ENCODE data around the gene NFAT5.
"Not testable (repeated sequence)": the region's sequence is repeated elsewhere in the genome, so short reads cannot be mapped to it uniquely, and the experiment has no call there.

Gene NFAT5

GRCh38 chr16:69621225-69621624 lies 55.5 kb downstream of the NFAT5 start:
- Histone ChIP-seq H3K27me3 (ENCODE audit: low read depth, low read length) (no peaks in the 10 kb centered on the region), H3K27ac (ENCODE audit: low read length) (no peak overlapping the region), H3K4me1 (ENCODE audit: control insufficient read depth in 1 of 2, insufficient read depth in 2 of 2, low read length in 2 of 2) (peaks cover 6 to 25% of the 10 kb centered on the region in 2 donors), H3K36me3 (ENCODE audit: control insufficient read depth in 1 of 2, insufficient read depth in 2 of 2, low read length in 2 of 2) (peaks cover 0 to 4% of the 10 kb centered on the region in 2 donors), H3K9me3 (ENCODE audit: control insufficient read depth in 1 of 2, low read length in 2 of 2) (no peaks in the 10 kb centered on the region), H3K4me3 (ENCODE audit: low read depth in 1 of 2, low read length in 2 of 2) (no peak overlapping the region)

GRCh38 chr16:69626256-69626655 lies 60.5 kb downstream of the NFAT5 start:
- Histone ChIP-seq H3K4me3 (ENCODE audit: low read depth in 1 of 2, low read length in 2 of 2) (no peak overlapping the region), H3K4me1 (ENCODE audit: control insufficient read depth in 1 of 2, insufficient read depth in 2 of 2, low read length in 2 of 2) (peaks cover 0 to 2% of the 10 kb centered on the region in 2 donors), H3K36me3 (ENCODE audit: control insufficient read depth in 1 of 2, insufficient read depth in 2 of 2, low read length in 2 of 2) (peaks cover 0 to 3% of the 10 kb centered on the region in 2 donors), H3K27ac (ENCODE audit: low read length) (no peak overlapping the region), H3K9me3 (ENCODE audit: control insufficient read depth in 1 of 2, low read length in 2 of 2) (no peaks in the 10 kb centered on the region), H3K27me3 (ENCODE audit: low read depth, low read length) (no peaks in the 10 kb centered on the region)

GRCh38 chr16:69632828-69633227 lies 67.1 kb downstream of the NFAT5 start:
- no peak overlapping the region for H3K27ac ChIP-seq (ENCODE audit: low read length)
- no peaks in the 10 kb centered on the region for H3K27me3 ChIP-seq (ENCODE audit: low read depth, low read length)
- peaks cover 0 to 4% of the 10 kb centered on the region in 2 donors for H3K4me1 ChIP-seq (ENCODE audit: control insufficient read depth in 1 of 2, insufficient read depth in 2 of 2, low read length in 2 of 2)
- H3K36me3 ChIP-seq (ENCODE audit: control insufficient read depth in 1 of 2, insufficient read depth in 2 of 2, low read length in 2 of 2), result peaks cover 3 to 10% of the 10 kb centered on the region in 2 donors
- H3K9me3 ChIP-seq (ENCODE audit: control insufficient read depth in 1 of 2, low read length in 2 of 2), result peaks cover 0 to 2% of the 10 kb centered on the region in 2 donors
- H3K4me3 ChIP-seq (ENCODE audit: low read depth in 1 of 2, low read length in 2 of 2), result no peak overlapping the region

GRCh38 chr16:69633375-69633774 lies 67.6 kb downstream of the NFAT5 start:
- Histone ChIP-seq H3K9me3 (ENCODE audit: control insufficient read depth in 1 of 2, low read length in 2 of 2) (peaks cover 0 to 2% of the 10 kb centered on the region in 2 donors), H3K4me3 (ENCODE audit: low read depth in 1 of 2, low read length in 2 of 2) (no peak overlapping the region), H3K4me1 (ENCODE audit: control insufficient read depth in 1 of 2, insufficient read depth in 2 of 2, low read length in 2 of 2) (peaks cover 0 to 4% of the 10 kb centered on the region in 2 donors), H3K27ac (ENCODE audit: low read length) (no peak overlapping the region), H3K36me3 (ENCODE audit: control insufficient read depth in 1 of 2, insufficient read depth in 2 of 2, low read length in 2 of 2) (peaks cover 3 to 10% of the 10 kb centered on the region in 2 donors), H3K27me3 (ENCODE audit: low read depth, low read length) (no peaks in the 10 kb centered on the region)

GRCh38 chr16:69636563-69637146 lies 70.9 kb downstream of the NFAT5 start:
- H3K36me3 ChIP-seq (ENCODE audit: control insufficient read depth in 1 of 2, insufficient read depth in 2 of 2, low read length in 2 of 2); H3K9me3 ChIP-seq (ENCODE audit: control insufficient read depth in 1 of 2, low read length in 2 of 2): not testable (repeated sequence)

GRCh38 chr16:69637206-69637865 lies 71.6 kb downstream of the NFAT5 start:
- H3K27me3 ChIP-seq (ENCODE audit: low read depth, low read length); H3K4me3 ChIP-seq (ENCODE audit: low read depth in 1 of 2, low read length in 2 of 2); H3K36me3 ChIP-seq (ENCODE audit: control insufficient read depth in 1 of 2, insufficient read depth in 2 of 2, low read length in 2 of 2); H3K27ac ChIP-seq (ENCODE audit: low read length); H3K4me1 ChIP-seq (ENCODE audit: control insufficient read depth in 1 of 2, insufficient read depth in 2 of 2, low read length in 2 of 2); H3K9me3 ChIP-seq (ENCODE audit: control insufficient read depth in 1 of 2, low read length in 2 of 2): not testable (repeated sequence)

More at GRCh38 chr16:69636563-69637146, 70.9 kb downstream of the NFAT5 start:
- H3K27ac ChIP-seq (ENCODE audit: low read length); H3K27me3 ChIP-seq (ENCODE audit: low read depth, low read length); H3K4me1 ChIP-seq (ENCODE audit: control insufficient read depth in 1 of 2, insufficient read depth in 2 of 2, low read length in 2 of 2); H3K4me3 ChIP-seq (ENCODE audit: low read depth in 1 of 2, low read length in 2 of 2): not testable (repeated sequence)

GRCh38 chr16:69643997-69644396 lies 78.2 kb downstream of the NFAT5 start:
- H3K27ac ChIP-seq (ENCODE audit: low read length); H3K27me3 ChIP-seq (ENCODE audit: low read depth, low read length); H3K4me1 ChIP-seq (ENCODE audit: control insufficient read depth in 1 of 2, insufficient read depth in 2 of 2, low read length in 2 of 2); H3K9me3 ChIP-seq (ENCODE audit: control insufficient read depth in 1 of 2, low read length in 2 of 2); H3K4me3 ChIP-seq (ENCODE audit: low read depth in 1 of 2, low read length in 2 of 2): not testable (repeated sequence)
- H3K36me3 ChIP-seq (ENCODE audit: control insufficient read depth in 1 of 2, insufficient read depth in 2 of 2, low read length in 2 of 2), result peaks cover 8 to 12% of the 10 kb centered on the region in 2 donors

- Histone ChIP-seq H3K36me3 (ENCODE audit: control insufficient read depth in 1 of 2, insufficient read depth in 2 of 2, low read length in 2 of 2) (peaks cover 12 to 14% of the 10 kb centered on the region in 2 donors), H3K27me3 (ENCODE audit: low read depth, low read length) (no peaks in the 10 kb centered on the region), H3K4me3 (ENCODE audit: low read depth in 1 of 2, low read length in 2 of 2) (no peak overlapping the region), H3K27ac (ENCODE audit: low read length) (no peak overlapping the region), H3K9me3 (ENCODE audit: control insufficient read depth in 1 of 2, low read length in 2 of 2) (no peaks in the 10 kb centered on the region), H3K4me1 (ENCODE audit: control insufficient read depth in 1 of 2, insufficient read depth in 2 of 2, low read length in 2 of 2) (peaks cover 0 to 5% of the 10 kb centered on the region in 2 donors)
Observed at GRCh38 chr16:69644790-69645189, 79.0 kb downstream of the NFAT5 start.

GRCh38 chr16:69647020-69647419 lies 81.3 kb downstream of the NFAT5 start:
- Histone ChIP-seq H3K4me1 (ENCODE audit: control insufficient read depth in 1 of 2, insufficient read depth in 2 of 2, low read length in 2 of 2) (peaks cover 0 to 5% of the 10 kb centered on the region in 2 donors), H3K36me3 (ENCODE audit: control insufficient read depth in 1 of 2, insufficient read depth in 2 of 2, low read length in 2 of 2) (peaks cover 14 to 15% of the 10 kb centered on the region in 2 donors), H3K27me3 (ENCODE audit: low read depth, low read length) (no peaks in the 10 kb centered on the region), H3K27ac (ENCODE audit: low read length) (no peak overlapping the region), H3K4me3 (ENCODE audit: low read depth in 1 of 2, low read length in 2 of 2) (no peak overlapping the region), H3K9me3 (ENCODE audit: control insufficient read depth in 1 of 2, low read length in 2 of 2) (no peaks in the 10 kb centered on the region)

- Histone ChIP-seq H3K4me3 (ENCODE audit: low read depth in 1 of 2, low read length in 2 of 2) (no peak overlapping the region), H3K4me1 (ENCODE audit: control insufficient read depth in 1 of 2, insufficient read depth in 2 of 2, low read length in 2 of 2) (no peaks in the 10 kb centered on the region), H3K27ac (ENCODE audit: low read length) (no peak overlapping the region), H3K9me3 (ENCODE audit: control insufficient read depth in 1 of 2, low read length in 2 of 2) (no peaks in the 10 kb centered on the region), H3K36me3 (ENCODE audit: control insufficient read depth in 1 of 2, insufficient read depth in 2 of 2, low read length in 2 of 2) (peaks cover 22 to 32% of the 10 kb centered on the region in 2 donors), H3K27me3 (ENCODE audit: low read depth, low read length) (no peaks in the 10 kb centered on the region)
Observed at GRCh38 chr16:69651217-69651616, 85.5 kb downstream of the NFAT5 start.

GRCh38 chr16:69654280-69654931 lies 88.6 kb downstream of the NFAT5 start:
- Histone ChIP-seq H3K36me3 (ENCODE audit: control insufficient read depth in 1 of 2, insufficient read depth in 2 of 2, low read length in 2 of 2) (peaks cover 16 to 24% of the 10 kb centered on the region in 2 donors), H3K27me3 (ENCODE audit: low read depth, low read length) (no peaks in the 10 kb centered on the region), H3K4me3 (ENCODE audit: low read depth in 1 of 2, low read length in 2 of 2) (no peak overlapping the region), H3K9me3 (ENCODE audit: control insufficient read depth in 1 of 2, low read length in 2 of 2) (no peaks in the 10 kb centered on the region), H3K4me1 (ENCODE audit: control insufficient read depth in 1 of 2, insufficient read depth in 2 of 2, low read length in 2 of 2) (no peaks in the 10 kb centered on the region), H3K27ac (ENCODE audit: low read length) (no peak overlapping the region)
